H9 (cell line): Measurements from ENCODE around the gene FATE1. TPM values are rescaled to one million over a fixed set of nuclear protein-coding genes. Genes with fewer than 3 reads are reported as not detected.

Experiments used
- DNase-seq: peaks from one replicate; pipeline ENCODE4 v3.0.0-alpha.2; 2017
- H2AFZ ChIP-seq: one replicate; pipeline ENCODE4 v1.6.1; 2013; ENCODE audit warnings: mild to moderate bottlenecking, low read length, control low read depth, moderate library complexity
- H2AK5ac ChIP-seq: 2 replicates; pipeline ENCODE4 v1.6.1; 2013; ENCODE audit warnings: low read length, control low read depth, mixed read lengths; ENCODE audit not compliant: insufficient read length
- H2BK120ac ChIP-seq: one replicate; pipeline ENCODE4 v1.6.1; 2013; ENCODE audit warnings: low read depth, mild to moderate bottlenecking, low read length, control low read depth, inconsistent platforms; ENCODE audit not compliant: poor library complexity, severe bottlenecking
- H2BK12ac ChIP-seq: 2 replicates; pipeline ENCODE4 v1.6.1; 2013; ENCODE audit warnings: low read length, control low read depth, mixed read lengths, low read depth; ENCODE audit not compliant: insufficient read length
- H2BK15ac ChIP-seq: 2 replicates; pipeline ENCODE4 v1.6.1; 2013; ENCODE audit warnings: low read depth, low read length, control low read depth
- H2BK20ac ChIP-seq: one replicate; pipeline ENCODE4 v1.6.1; 2013; ENCODE audit warnings: low read depth, mild to moderate bottlenecking, low read length, control low read depth, inconsistent platforms; ENCODE audit not compliant: poor library complexity, severe bottlenecking
- H2BK5ac ChIP-seq: 2 replicates; pipeline ENCODE4 v1.6.1; 2013; ENCODE audit warnings: low read length, control low read depth, mixed read lengths; ENCODE audit not compliant: insufficient read length
- H3K14ac ChIP-seq: 2 replicates; pipeline ENCODE4 v1.6.1; 2013; ENCODE audit warnings: low read length, control low read depth; ENCODE audit not compliant: insufficient read depth
- H3K18ac ChIP-seq: 2 replicates; pipeline ENCODE4 v1.6.1; 2013; ENCODE audit warnings: low read depth, mild to moderate bottlenecking, mixed read lengths, low read length, control low read depth; ENCODE audit not compliant: insufficient read length
- H3K23ac ChIP-seq: 2 replicates; pipeline ENCODE4 v1.6.1; 2013; ENCODE audit warnings: low read length, control low read depth, mixed read lengths, low read depth; ENCODE audit not compliant: insufficient read length
- H3K23me2 ChIP-seq: 2 replicates; pipeline ENCODE4 v1.6.1; 2013; ENCODE audit warnings: low read depth, mild to moderate bottlenecking, mixed read lengths, low read length, control low read depth; ENCODE audit not compliant: insufficient read length, poor library complexity, severe bottlenecking
- H3K27ac ChIP-seq: 2 replicates; pipeline ENCODE4 v1.5.1; 2013; ENCODE audit warnings: low read length, control low read depth, mixed read lengths, low read depth; ENCODE audit not compliant: insufficient read length
- H3K27me3 ChIP-seq: 2 replicates; pipeline ENCODE4 v1.6.1; 2013; ENCODE audit warnings: low read length, control low read depth, inconsistent platforms; ENCODE audit not compliant: insufficient read depth
- H3K4ac ChIP-seq: 2 replicates; pipeline ENCODE4 v1.6.1; 2013; ENCODE audit warnings: low read depth, mild to moderate bottlenecking, control low read depth, inconsistent platforms, low read length, moderate library complexity
- H3K4me1 ChIP-seq: 2 replicates; pipeline ENCODE4 v1.6.1; 2013; ENCODE audit warnings: low read length, control low read depth, inconsistent platforms; ENCODE audit not compliant: insufficient read depth
- H3K4me2 ChIP-seq: 2 replicates; pipeline ENCODE4 v1.6.1; 2013; ENCODE audit warnings: low read length, control low read depth, mixed read lengths; ENCODE audit not compliant: insufficient read length, insufficient read depth
- H3K56ac ChIP-seq: 2 replicates; pipeline ENCODE4 v1.6.1; 2013; ENCODE audit warnings: low read depth, mild to moderate bottlenecking, mixed read lengths, low read length, control low read depth; ENCODE audit not compliant: insufficient read length
- H3K79me1 ChIP-seq: 2 replicates; pipeline ENCODE4 v1.6.1; 2013; ENCODE audit warnings: low read depth, mild to moderate bottlenecking, moderate library complexity, low read length, control low read depth, inconsistent platforms; ENCODE audit not compliant: insufficient read depth, poor library complexity, severe bottlenecking
- H3K79me2 ChIP-seq: 2 replicates; pipeline ENCODE4 v1.6.1; 2013; ENCODE audit warnings: low read length, control low read depth, inconsistent platforms; ENCODE audit not compliant: insufficient read depth
- H3K9ac ChIP-seq: 2 replicates; pipeline ENCODE4 v1.6.1; 2013; ENCODE audit warnings: low read length, control low read depth, mixed read lengths; ENCODE audit not compliant: insufficient read length; ENCODE audit errors: extremely low read depth
- H3K9me3 ChIP-seq: one replicate; pipeline ENCODE4 v1.6.1; 2013; ENCODE audit warnings: low read depth, low read length, inconsistent platforms; ENCODE audit not compliant: control insufficient read depth
- H3T11ph ChIP-seq: one replicate; pipeline ENCODE4 v1.6.1; 2013; ENCODE audit warnings: mild to moderate bottlenecking, low read length, control low read depth, inconsistent platforms
- H4K20me1 ChIP-seq: one replicate; pipeline ENCODE4 v1.6.1; 2013; ENCODE audit not compliant: control insufficient read depth, insufficient read length, insufficient read depth
- H4K5ac ChIP-seq: 2 replicates; pipeline ENCODE4 v1.6.1; 2013; ENCODE audit warnings: low read depth, mild to moderate bottlenecking, mixed read lengths, low read length, control low read depth; ENCODE audit not compliant: insufficient read length
- H4K8ac ChIP-seq: replicated peaks from 2 replicates; pipeline ENCODE4 v1.6.1; 2013; ENCODE audit warnings: low read length, control low read depth, mixed read lengths, low read depth; ENCODE audit not compliant: insufficient read length
- H4K91ac ChIP-seq: 2 replicates; pipeline ENCODE4 v1.6.1; 2013; ENCODE audit warnings: low read depth, mild to moderate bottlenecking, moderate library complexity, mixed read lengths, low read length, control low read depth; ENCODE audit not compliant: insufficient read length
- H3K27ac Mint-ChIP-seq, 3 experiments: 2 replicates in 2 of 3; 3 replicates in 1 of 3; pipeline ENCODE4 v1.8.0; 2020 to 2021; ENCODE audit warnings: mixed read lengths in 3 of 3, mild to moderate bottlenecking in 1 of 3, moderate library complexity in 1 of 3
- H3K27me3 Mint-ChIP-seq: 2 replicates; pipeline ENCODE4 v1.8.0; 2021; ENCODE audit warnings: low read depth, mild to moderate bottlenecking, moderate library complexity, mixed read lengths
- H3K36me3 Mint-ChIP-seq, 3 experiments: 2 replicates in 2 of 3; 3 replicates in 1 of 3; pipeline ENCODE4 v1.8.0; 2020 to 2021; ENCODE audit warnings: low read depth in 3 of 3, mixed read lengths in 3 of 3; ENCODE audit not compliant: insufficient read depth in 1 of 3
- H3K4me1 Mint-ChIP-seq, 2 experiments: 2 replicates each; pipeline ENCODE4 v1.8.0; 2020; ENCODE audit warnings: mixed read lengths in 2 of 2
- H3K4me3 Mint-ChIP-seq, 2 experiments: 2 replicates in 1 of 2; 3 replicates in 1 of 2; pipeline ENCODE4 v1.8.0; 2020 to 2021; ENCODE audit warnings: mild to moderate bottlenecking in 2 of 2, mixed read lengths in 2 of 2, moderate library complexity in 1 of 2
- H3K9me3 Mint-ChIP-seq, 2 experiments: 2 replicates in 1 of 2; 3 replicates in 1 of 2; pipeline ENCODE4 v1.8.0; 2020; ENCODE audit warnings: mild to moderate bottlenecking in 2 of 2, mixed read lengths in 2 of 2, moderate library complexity in 1 of 2
- CTCF ChIP-seq: fragments of 200-600 bp; sonication (generic); conservative IDR thresholded peaks from 3 replicates; pipeline ENCODE4 v1.8.0; 2021; ENCODE audit warnings: antibody characterized with exemption, mild to moderate bottlenecking
- WGBS: extraction: QIAGEN DNeasy Blood & Tissue Kit; methylation state at CpG from one replicate; pipeline ENCODE4 v1.1.7; 2013; ENCODE audit warnings: missing lambda C conversion rate, low lambda C conversion rate, mixed read lengths; ENCODE audit not compliant: insufficient read length; ENCODE audit errors: extremely low coverage; 5-methylcytosine and 5-hydroxymethylcytosine counted together
- total RNA-seq: library from RNA; stranded (reverse); gene quantifications from 2 replicates; pipeline ENCODE4 v1.2.1, GENCODE V29; 2021

The FATE1 gene
- total RNA-seq, 1 experiment from 2014 or later = not detected

- no peaks in the 10 kb centered on the region; the same call in 1 of the 2 replicates for H3K27me3 Mint-ChIP-seq
- Histone ChIP-seq H3K4me2 (no peak overlapping the region), H2BK12ac (no peak overlapping the region), H3K14ac (no peak overlapping the region), H2BK120ac (no peak overlapping the region), H2BK5ac (no peak overlapping the region), H4K5ac (no peak overlapping the region), H4K91ac (no peak overlapping the region), H3K79me2 (no peaks in the 10 kb centered on the region), H3K23me2 (no peaks in the 10 kb centered on the region), H3K27ac (no peak overlapping the region), H3K4ac (no peak overlapping the region), H3K4me1 (no peaks in the 10 kb centered on the region), H3K56ac (no peak overlapping the region), H3T11ph (no peak overlapping the region), H3K9me3 (peaks cover 76% of the 10 kb centered on the region), H2BK15ac (no peak overlapping the region), H3K79me1 (no peaks in the 10 kb centered on the region), H3K27me3 (no peaks in the 10 kb centered on the region; the same call in 1 of the 2 replicates), H3K9ac (no peak overlapping the region), H4K8ac (no peak overlapping the region), H2BK20ac (no peak overlapping the region), H4K20me1 (no peaks in the 10 kb centered on the region), H2AK5ac (no peak overlapping the region), H3K18ac (no peak overlapping the region), H3K23ac (no peak overlapping the region), H2AFZ (no peak overlapping the region)
- H3K27ac Mint-ChIP-seq = no peak overlapping the region
- H3K36me3 Mint-ChIP-seq = peaks cover 3 to 7% (median 6%) of the 10 kb centered on the region in 3 experiments; a peak in 3 of 7 replicates
- TF ChIP-seq CTCF = no peak
- no peak overlapping the region for H3K4me3 Mint-ChIP-seq
- peaks cover 76 to 79% of the 10 kb centered on the region in 2 experiments for H3K9me3 Mint-ChIP-seq
- no CpG with 5 or more reads among the region's 21 CpGs for WGBS
- peaks cover 3 to 4% of the 10 kb centered on the region in 2 experiments for H3K4me1 Mint-ChIP-seq
- DNase-seq = no peak
Measured at GRCh38 chrX:151743651-151744470, 28.0 kb downstream of the FATE1 start.
